ES-I3 (cell line): ENCODE measurements around the gene SALL2.

Source experiments
- H3K36me3 ChIP-seq: 2 replicates; pipeline ENCODE4 v1.6.1; 2013; ENCODE audit warnings: mild to moderate bottlenecking, low read length, control low read depth, moderate library complexity; ENCODE audit not compliant: insufficient read depth
- H3K4me1 ChIP-seq: 2 replicates; pipeline ENCODE4 v1.6.1; 2013; ENCODE audit warnings: mild to moderate bottlenecking, control low read depth, low read length; ENCODE audit not compliant: insufficient read depth
- H3K9ac ChIP-seq: 2 replicates; pipeline ENCODE4 v1.6.1; 2013; ENCODE audit warnings: low read depth, mild to moderate bottlenecking, low read length, moderate library complexity
- H3K9me3 ChIP-seq: 2 replicates; pipeline ENCODE4 v1.6.1; 2013; ENCODE audit warnings: mild to moderate bottlenecking, low read length, moderate library complexity; ENCODE audit not compliant: control insufficient read depth, insufficient read depth

Gene SALL2

DNA sequence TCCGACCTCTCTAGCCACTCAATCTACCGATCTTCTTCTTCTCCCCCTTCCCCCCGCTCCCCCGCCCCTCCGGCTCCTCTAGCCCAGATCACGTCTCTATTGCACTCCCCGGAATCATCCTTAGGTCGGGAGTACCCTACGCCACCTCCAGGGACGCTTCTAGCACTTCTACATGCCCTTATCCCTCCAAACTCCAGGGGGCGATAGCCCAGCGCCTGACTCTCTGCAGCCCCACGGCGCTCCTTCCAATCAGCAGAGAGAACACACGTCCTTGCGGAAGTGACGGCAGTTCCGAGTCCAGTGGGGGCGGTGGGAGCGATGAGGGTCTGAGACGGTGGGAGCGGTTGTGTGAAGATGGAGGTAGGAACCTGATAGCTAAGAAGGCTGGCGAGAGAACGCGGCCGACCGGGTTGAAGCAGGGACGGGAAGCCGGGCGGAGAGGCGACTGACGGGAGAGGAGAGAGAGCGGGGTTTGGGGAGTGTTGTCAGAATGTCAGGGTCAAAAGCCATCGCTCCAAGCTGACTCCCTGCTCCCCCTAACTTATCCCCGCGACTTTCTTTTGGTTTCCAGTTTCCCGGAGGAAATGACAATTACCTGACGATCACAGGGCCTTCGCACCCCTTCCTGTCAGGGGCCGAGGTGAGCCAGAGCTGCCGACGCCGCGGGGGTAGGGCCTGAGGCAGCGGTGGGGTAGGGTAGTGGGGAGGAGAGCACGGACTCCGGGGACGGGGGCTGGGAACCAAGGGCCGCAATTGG, 49.0 kb downstream of the SALL2 start, which contains the start of the genes RAB2B and TOX4:
RAB2B (minus strand) TSS at position 35 of the 757 bp plus-strand sequence. CDS start 87 bp downstream, outside the sequence.
TOX4 (plus strand) TSS at position 271 of the 757 bp plus-strand sequence; CDS start at position 355, 84 bp downstream.
- Histone ChIP-seq H3K4me1 (no peaks in the 10 kb centered on the region), H3K9ac (peak within 1 kb of the TSS; percentile 74), H3K36me3 (peaks cover 3% of the 10 kb centered on the region; the same call in 1 of the 2 replicates), H3K9me3 (no peaks in the 10 kb centered on the region; the same call in 1 of the 2 replicates)

DNA sequence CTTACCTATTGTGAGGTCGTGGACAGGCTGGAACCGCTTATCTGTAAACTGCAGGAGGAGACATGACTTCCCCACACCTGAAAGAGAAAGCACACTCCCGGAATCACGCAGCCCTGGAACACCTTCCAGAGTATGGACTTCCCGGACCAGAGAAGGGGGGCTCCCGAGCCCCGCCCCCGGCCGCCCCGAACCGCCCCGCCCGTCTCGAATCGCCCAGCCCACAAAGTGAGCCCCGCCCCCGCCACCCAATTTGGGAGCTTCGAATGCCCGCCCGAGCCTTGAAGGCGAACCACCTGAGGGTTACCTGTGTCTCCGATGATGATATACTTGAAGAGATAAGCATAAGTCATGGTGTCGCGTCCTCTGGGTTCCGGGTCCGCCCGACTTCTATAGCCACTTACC, 49.6 kb downstream of the SALL2 start:
- H3K9me3 ChIP-seq: no peaks in the 10 kb centered on the region; the same call in 1 of the 2 replicates
- no peaks in the 10 kb centered on the region for H3K4me1 ChIP-seq
- H3K36me3 ChIP-seq: peaks cover 3% of the 10 kb centered on the region; the same call in 1 of the 2 replicates
- H3K9ac ChIP-seq: peak overlapping the region; percentile 74

DNA sequence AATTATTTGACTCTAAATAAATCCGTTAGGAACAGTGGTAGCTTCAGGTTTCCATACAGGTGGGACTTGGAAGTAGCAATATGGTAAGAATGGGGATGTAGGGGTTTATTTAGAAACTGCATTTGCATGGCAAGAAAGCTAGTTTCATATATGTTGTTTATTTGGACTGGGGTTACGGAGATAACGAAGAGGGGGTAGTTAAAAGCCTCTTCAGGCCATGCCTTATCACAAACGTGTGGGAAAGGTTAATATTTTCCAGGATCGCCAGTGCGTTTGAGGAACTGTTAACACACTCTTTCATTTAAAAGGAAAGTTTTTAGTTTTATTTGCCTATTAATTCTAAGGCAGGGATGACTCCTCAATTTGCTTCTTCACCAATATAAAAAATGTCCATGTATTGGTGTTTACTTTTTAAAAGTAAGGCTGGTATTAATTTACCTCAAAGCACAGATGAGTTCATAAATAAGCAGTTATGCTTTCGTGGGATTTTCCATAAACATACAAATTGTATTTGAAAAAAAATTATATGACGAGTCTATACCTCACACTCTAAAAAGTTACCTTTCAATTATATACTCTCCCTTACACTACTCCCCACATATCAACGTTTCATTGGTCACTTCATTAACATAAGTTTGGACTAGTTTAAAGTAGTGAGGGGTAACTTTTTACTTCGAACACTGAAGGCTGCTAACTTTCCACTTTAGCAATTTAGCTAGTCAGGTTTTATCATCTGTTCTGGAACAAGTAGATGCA, 50.2 kb downstream of the SALL2 start:
- Histone ChIP-seq H3K9ac (peak overlapping the region; percentile 74), H3K4me1 (no peaks in the 10 kb centered on the region), H3K36me3 (peaks cover 3% of the 10 kb centered on the region; the same call in 1 of the 2 replicates)

More for the DNA sequence above, 50.2 kb downstream of the SALL2 start:
- H3K9me3 ChIP-seq: no peaks in the 10 kb centered on the region; the same call in 1 of the 2 replicates
